Activated naive CD4-positive, alpha-beta T cell treated with anti-CD3 and anti-CD28 coated beads, Interleukin-2, amount 50 U/mL, for 24 hours (primary cell): ENCODE results near the gene ACTN3.

Experiments
- H3K27ac Mint-ChIP-seq: one replicate; pipeline ENCODE4 v1.8.0; 2021; ENCODE audit warnings: mild to moderate bottlenecking, mixed read lengths
- H3K27me3 Mint-ChIP-seq: one replicate; pipeline ENCODE4 v1.8.0; 2021; ENCODE audit warnings: mixed read lengths
- H3K36me3 Mint-ChIP-seq: one replicate; pipeline ENCODE4 v1.8.0; 2021; ENCODE audit warnings: mixed read lengths
- H3K4me1 Mint-ChIP-seq: one replicate; pipeline ENCODE4 v1.8.0; 2021; ENCODE audit warnings: mixed read lengths
- H3K4me3 Mint-ChIP-seq: one replicate; pipeline ENCODE4 v1.8.0; 2021; ENCODE audit warnings: mild to moderate bottlenecking, mixed read lengths
- H3K9me3 Mint-ChIP-seq: one replicate; pipeline ENCODE4 v1.8.0; 2021; ENCODE audit warnings: mixed read lengths

ACTN3 gene

DNA sequence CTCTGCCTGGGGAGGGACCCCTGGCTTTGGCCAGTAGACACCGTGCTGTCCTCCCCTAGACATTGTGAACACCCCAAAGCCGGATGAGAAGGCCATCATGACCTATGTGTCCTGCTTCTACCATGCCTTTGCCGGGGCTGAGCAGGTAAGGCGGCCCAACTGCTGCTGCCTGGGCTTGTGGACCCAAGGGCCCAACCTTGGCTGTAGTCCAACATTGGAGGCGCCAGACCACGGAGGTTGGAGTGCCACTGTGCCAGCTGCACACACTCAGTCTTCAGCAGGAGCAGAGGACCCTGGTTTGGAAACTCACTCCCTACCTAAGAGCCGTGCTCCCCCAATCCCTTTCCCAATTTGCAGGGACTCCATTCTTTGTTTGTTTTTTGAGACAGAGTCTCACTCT, 9.4 kb downstream of the ACTN3 start:
- H3K4me1 Mint-ChIP-seq = peaks cover 6% of the 10 kb centered on the region
- H3K27ac Mint-ChIP-seq = no peak overlapping the region
- no peak overlapping the region for H3K4me3 Mint-ChIP-seq
- H3K9me3 Mint-ChIP-seq = no peaks in the 10 kb centered on the region
- peaks cover 4% of the 10 kb centered on the region for H3K27me3 Mint-ChIP-seq
- H3K36me3 Mint-ChIP-seq = no peaks in the 10 kb centered on the region

DNA sequence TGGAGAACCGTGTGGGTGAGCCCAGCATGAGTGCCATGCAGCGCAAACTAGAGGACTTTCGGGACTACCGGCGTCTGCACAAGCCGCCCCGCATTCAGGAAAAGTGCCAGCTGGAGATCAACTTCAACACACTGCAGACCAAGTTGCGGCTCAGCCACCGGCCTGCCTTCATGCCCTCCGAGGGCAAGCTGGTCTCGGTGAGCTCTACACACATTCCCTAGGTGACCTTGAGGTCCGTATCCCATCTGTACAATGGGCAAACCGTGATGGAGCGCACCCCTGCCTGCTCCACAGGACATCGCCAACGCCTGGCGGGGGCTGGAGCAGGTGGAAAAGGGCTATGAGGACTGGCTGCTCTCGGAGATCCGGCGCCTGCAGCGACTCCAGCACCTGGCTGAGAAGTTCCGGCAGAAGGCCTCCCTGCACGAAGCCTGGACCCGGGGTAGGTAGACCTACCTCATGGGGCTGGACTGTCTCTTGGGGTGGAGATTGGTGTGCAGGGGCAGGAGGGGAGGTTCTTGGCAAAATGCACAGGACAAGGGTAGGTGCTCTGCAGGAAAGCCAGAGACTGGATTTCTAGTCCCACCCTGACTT, 11.1 kb downstream of the ACTN3 start:
- Mint-ChIP-seq H3K9me3 (no peaks in the 10 kb centered on the region), H3K4me3 (no peak overlapping the region), H3K36me3 (no peaks in the 10 kb centered on the region), H3K27ac (no peak overlapping the region), H3K4me1 (peaks cover 6% of the 10 kb centered on the region), H3K27me3 (peaks cover 4% of the 10 kb centered on the region)

DNA sequence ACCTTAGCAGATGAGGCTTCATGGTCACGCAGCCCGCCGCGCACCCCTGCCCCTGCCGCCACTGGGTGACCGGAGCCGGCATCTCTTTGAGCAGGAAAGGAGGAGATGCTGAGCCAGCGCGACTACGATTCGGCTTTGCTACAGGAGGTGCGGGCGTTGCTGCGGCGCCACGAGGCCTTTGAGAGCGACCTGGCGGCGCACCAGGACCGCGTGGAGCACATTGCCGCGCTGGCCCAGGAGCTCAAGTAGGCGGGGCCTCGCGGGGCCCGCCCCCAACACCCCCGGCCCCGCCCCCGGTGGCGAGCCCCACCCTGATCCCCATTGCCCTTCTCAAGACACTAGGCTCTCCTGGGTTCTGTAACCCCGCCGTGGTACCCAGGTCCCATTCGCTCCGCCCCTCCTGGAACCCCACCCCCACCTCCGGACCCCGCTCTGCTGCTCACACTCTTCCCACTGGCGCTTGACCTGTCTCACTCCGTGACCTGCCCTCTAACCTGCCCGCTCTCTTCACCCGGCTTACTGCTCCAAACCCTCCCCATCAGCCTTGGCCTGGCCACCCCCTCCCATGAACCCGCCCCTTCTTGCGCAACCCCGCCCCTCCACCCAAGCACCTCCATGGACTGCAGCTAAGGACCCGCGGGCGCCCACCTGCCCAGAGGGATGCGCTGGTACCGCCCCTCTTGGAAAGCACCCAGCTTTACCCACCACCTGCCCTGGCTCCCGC, 12.6 kb downstream of the ACTN3 start:
- Mint-ChIP-seq H3K27me3 (peaks cover 4% of the 10 kb centered on the region), H3K36me3 (no peaks in the 10 kb centered on the region), H3K27ac (no peak overlapping the region), H3K9me3 (no peaks in the 10 kb centered on the region), H3K4me3 (peak overlapping the region; percentile 51), H3K4me1 (peaks cover 6% of the 10 kb centered on the region)

DNA sequence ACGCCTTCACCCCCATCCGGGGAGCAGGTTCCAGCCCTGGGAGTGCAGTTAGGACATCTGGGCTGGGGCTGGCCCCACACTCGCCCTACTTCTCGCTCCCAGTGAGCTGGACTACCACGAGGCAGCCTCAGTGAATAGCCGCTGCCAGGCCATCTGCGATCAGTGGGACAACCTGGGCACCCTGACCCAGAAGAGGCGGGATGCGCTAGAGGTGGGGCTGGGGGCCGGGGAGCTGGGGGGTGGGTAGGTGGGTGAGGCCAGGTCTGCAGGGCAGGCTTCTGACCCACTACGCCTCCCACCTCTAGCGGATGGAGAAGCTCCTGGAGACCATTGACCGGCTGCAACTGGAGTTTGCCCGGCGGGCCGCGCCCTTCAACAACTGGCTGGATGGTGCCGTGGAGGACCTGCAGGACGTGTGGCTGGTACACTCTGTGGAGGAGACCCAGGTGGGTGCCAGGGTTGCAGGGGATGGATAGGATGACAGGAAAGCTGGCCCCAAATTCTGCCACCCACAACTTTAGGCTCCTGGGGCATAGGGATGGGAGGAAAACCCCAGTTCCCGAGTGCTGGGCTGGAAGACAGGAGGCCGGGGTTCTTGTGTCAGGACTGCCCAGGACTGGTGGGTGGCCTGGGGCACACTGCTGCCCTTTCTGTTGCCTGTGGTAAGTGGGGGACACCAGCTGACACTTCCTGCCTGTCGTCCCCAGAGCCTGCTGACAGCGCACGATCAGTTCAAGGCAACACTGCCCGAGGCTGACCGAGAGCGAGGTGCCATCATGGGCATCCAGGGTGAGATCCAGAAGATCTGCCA, 13.4 kb downstream of the ACTN3 start:
- Mint-ChIP-seq H3K4me3 (no peak overlapping the region), H3K27me3 (peaks cover 4% of the 10 kb centered on the region), H3K9me3 (no peaks in the 10 kb centered on the region), H3K36me3 (no peaks in the 10 kb centered on the region), H3K27ac (no peak overlapping the region), H3K4me1 (peaks cover 6% of the 10 kb centered on the region)

DNA sequence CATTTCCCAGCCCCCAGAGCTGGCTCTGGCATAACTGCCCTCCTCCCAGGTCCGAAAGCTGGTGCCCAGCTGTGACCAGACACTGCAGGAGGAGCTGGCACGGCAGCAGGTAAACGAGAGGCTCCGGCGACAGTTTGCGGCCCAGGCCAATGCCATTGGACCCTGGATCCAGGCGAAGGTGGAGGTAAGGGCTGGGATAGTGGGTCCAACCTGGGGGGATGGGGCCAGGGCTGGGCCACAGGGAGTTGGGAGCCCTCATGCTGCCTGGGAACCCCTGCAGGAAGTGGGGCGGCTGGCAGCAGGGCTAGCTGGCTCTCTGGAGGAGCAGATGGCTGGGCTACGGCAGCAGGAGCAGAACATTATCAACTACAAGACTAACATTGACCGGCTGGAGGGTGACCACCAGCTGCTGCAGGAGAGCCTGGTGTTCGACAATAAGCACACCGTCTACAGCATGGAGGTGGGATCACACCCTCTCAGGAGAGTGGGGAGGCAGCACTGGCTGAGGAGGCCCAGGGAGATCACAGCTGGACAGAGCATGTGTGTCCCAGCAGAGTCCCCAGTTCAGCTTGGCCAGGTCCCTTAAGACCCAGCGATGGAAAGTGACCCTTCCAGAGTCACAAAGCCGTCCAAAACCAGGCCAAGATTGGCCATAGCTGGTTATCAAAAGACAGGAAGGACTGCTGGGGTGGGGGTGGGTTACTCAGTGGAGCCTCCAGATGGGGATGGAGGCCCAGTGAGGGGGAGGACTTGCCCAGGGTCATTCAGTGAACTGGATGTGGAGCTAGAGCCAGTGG, 14.7 kb downstream of the ACTN3 start:
- H3K4me1 Mint-ChIP-seq = peaks cover 6% of the 10 kb centered on the region
- peaks cover 4% of the 10 kb centered on the region for H3K27me3 Mint-ChIP-seq
- H3K4me3 Mint-ChIP-seq = no peak overlapping the region
- H3K27ac Mint-ChIP-seq = no peak overlapping the region
- H3K36me3 Mint-ChIP-seq = peaks cover 1% of the 10 kb centered on the region
- H3K9me3 Mint-ChIP-seq = no peaks in the 10 kb centered on the region

DNA sequence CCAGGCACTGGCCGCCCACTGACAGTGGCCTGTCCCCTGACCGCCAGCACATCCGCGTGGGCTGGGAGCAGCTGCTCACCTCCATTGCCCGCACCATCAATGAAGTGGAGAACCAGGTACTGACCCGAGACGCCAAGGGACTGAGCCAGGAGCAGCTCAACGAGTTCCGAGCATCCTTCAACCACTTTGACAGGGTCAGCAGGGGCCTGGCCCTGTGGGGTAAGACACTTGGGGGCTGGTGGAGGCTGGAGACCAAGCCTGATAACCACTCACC, 15.2 kb downstream of the ACTN3 start:
- no peak overlapping the region for H3K4me3 Mint-ChIP-seq
- H3K27ac Mint-ChIP-seq = no peak overlapping the region
- H3K27me3 Mint-ChIP-seq = peaks cover 4% of the 10 kb centered on the region
- H3K9me3 Mint-ChIP-seq = no peaks in the 10 kb centered on the region
- peaks cover 6% of the 10 kb centered on the region for H3K4me1 Mint-ChIP-seq
- H3K36me3 Mint-ChIP-seq = peaks cover 1% of the 10 kb centered on the region

DNA sequence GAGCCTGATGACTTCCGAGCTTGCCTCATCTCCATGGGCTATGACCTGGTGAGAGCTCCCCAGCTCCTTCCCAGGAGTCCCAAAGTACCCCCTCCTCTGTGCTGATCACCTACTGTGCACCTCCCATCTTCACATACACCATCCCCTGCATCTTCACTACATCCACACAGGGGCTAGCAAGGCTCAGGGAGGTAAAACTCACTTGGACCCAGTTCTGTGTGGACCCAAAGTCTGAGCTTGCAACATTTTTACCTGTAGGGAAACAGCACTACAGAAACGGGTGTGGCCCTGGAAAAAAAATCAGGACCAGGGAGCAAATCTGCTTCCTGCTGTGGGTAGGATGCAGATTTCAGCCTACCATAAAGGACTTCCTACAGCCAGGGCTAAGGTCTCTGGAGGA, 15.6 kb downstream of the ACTN3 start:
- Mint-ChIP-seq H3K36me3 (peaks cover 1% of the 10 kb centered on the region), H3K27me3 (peaks cover 4% of the 10 kb centered on the region), H3K27ac (no peak overlapping the region), H3K4me1 (peaks cover 8% of the 10 kb centered on the region), H3K9me3 (no peaks in the 10 kb centered on the region), H3K4me3 (no peak overlapping the region)

DNA sequence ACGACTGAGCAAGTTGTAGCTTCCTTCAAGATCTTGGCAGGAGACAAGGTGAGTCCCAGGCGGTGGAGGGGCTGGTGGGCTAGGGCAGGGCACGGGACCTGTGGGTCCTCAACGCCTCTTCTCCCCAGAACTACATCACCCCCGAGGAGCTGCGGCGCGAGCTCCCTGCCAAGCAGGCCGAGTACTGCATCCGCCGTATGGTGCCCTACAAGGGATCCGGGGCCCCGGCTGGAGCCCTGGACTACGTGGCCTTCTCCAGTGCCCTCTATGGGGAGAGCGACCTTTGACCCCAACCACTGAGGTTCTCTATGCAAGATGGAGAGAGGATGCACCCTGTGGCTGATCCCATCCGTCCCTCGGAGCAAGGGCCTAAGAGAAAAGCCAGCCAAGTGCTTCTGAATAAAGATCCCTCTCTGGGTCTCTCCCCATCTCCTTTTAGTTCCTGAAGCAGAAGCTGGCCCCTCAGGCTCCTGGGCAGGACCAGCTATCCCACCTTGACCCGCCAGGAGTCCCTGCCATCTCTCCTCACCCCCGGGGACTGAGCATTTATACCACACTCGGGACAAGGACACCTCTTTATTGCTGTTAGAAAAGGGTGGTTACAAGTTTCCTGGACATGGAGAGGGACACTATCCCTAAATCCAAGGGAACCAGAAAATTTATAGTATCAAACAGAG, 16.3 kb downstream of the ACTN3 start:
- H3K4me3 Mint-ChIP-seq = no peak overlapping the region
- no peak overlapping the region for H3K27ac Mint-ChIP-seq
- no peaks in the 10 kb centered on the region for H3K9me3 Mint-ChIP-seq
- peaks cover 15% of the 10 kb centered on the region for H3K4me1 Mint-ChIP-seq
- peaks cover 4% of the 10 kb centered on the region for H3K27me3 Mint-ChIP-seq
- H3K36me3 Mint-ChIP-seq = peaks cover 1% of the 10 kb centered on the region

DNA sequence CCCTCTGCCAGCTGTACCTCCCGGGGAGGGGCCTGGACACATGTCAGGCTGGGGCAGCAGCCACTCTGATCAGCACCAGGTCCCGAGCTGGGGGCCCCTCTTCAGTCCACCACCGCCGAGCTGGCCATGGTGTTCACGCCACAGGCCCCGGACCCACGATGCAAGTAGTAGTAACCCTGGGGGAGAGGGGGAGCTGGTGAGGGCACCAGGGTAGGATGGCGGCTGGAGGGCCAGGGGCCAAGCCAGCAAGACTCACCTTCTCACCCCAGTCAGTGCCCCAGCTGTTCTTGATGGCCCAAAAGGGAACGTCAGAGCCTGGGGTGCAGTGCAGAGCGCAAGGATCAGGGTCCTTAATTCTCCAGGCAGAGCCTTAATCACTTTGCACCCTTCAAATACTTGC, 17.1 kb downstream of the ACTN3 start:
- Mint-ChIP-seq H3K27me3 (peaks cover under 1% of the 10 kb centered on the region), H3K4me3 (no peak overlapping the region), H3K27ac (no peak overlapping the region), H3K36me3 (peaks cover 1% of the 10 kb centered on the region), H3K4me1 (peaks cover 17% of the 10 kb centered on the region), H3K9me3 (no peaks in the 10 kb centered on the region)

DNA sequence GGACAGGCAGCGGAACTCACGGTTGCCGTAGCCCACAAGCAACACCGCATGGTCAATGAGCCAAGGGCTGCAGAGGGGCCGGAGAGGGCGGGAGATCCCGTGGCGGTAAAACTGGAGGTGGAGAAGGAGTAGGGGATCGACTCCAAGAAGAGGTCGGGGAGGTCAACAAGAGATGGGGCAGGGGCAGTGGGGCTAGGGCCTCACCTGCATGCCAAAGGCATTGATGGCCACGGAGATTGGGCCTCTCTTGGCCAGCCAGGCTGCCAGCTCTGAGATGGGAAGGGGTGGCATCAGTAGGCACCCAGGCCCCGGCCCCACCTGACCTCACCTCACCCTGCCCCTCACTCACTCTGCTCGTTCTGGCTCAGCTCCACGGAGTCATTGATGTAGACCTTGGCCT, 17.8 kb downstream of the ACTN3 start:
- Mint-ChIP-seq H3K4me3 (no peak overlapping the region), H3K27ac (no peak overlapping the region), H3K9me3 (no peaks in the 10 kb centered on the region), H3K4me1 (peaks cover 14% of the 10 kb centered on the region), H3K36me3 (peaks cover 1% of the 10 kb centered on the region), H3K27me3 (no peaks in the 10 kb centered on the region)

DNA sequence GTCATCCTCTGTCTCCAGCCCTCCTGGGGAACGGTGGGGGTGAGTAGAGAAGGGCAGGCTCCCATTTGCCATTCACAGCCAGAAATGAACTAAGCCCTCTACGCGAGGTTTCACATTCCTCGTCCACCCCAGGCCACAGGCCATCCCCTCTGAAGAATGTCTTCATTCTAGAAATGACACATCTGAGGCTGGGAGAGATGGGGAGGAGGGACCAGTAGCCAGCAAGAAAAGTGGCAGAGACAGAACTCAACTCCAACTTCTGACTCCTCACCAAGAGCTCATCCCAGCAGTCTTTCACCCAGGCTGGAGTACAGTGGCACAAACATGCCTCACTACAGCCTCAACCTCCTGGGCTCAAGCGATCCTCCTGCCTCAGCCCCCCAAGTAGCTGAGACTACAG, 18.3 kb downstream of the ACTN3 start:
- Mint-ChIP-seq H3K4me1 (peaks cover 14% of the 10 kb centered on the region), H3K36me3 (peaks cover 1% of the 10 kb centered on the region), H3K27ac (no peak overlapping the region), H3K9me3 (no peaks in the 10 kb centered on the region), H3K4me3 (no peak overlapping the region), H3K27me3 (no peaks in the 10 kb centered on the region)

DNA sequence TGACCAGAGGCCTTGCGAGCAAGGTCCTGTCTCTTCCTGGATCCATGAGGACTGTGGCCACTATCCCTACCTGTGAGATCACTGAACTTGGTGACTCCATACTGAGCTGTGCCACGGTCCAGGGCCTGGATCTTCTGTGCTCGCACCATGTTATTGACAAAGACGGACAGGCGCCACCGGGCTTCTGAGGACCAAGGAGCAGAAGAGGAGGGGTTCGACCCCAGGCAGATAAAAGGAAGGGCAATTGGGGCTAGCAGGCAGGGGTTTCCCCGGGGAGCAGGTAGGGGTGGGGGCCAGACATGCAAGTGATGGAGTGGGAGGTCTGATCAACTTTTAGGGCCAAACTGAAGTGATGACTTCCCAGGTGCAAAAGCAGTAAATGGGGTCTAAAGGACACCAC, 19.5 kb downstream of the ACTN3 start:
- peaks cover 14% of the 10 kb centered on the region for H3K4me1 Mint-ChIP-seq
- no peak overlapping the region for H3K27ac Mint-ChIP-seq
- H3K27me3 Mint-ChIP-seq = no peaks in the 10 kb centered on the region
- peak overlapping the region; percentile 8 for H3K4me3 Mint-ChIP-seq
- no peaks in the 10 kb centered on the region for H3K9me3 Mint-ChIP-seq
- H3K36me3 Mint-ChIP-seq = peaks cover 1% of the 10 kb centered on the region

DNA sequence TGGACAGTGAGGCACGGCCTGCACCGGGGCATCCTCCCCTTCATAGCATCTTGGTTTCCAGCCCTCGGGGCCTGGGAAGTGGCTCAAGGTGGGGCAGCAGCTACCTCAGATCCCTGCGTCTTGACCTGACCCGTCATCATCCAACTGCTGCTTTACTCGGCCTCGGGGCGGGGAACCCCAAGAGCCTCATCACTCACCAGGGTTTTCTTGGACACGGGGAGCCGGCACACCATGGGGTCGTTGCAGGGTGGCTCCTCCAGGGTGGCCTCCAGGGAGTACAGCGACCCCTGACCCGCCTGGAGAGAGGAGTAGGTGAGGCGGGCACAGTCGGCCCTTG, 21.1 kb downstream of the ACTN3 start:
- H3K4me3 Mint-ChIP-seq = peak overlapping the region; percentile 79
- H3K36me3 Mint-ChIP-seq = peaks cover 1% of the 10 kb centered on the region
- H3K9me3 Mint-ChIP-seq = no peaks in the 10 kb centered on the region
- no peak overlapping the region for H3K27ac Mint-ChIP-seq
- peaks cover 14% of the 10 kb centered on the region for H3K4me1 Mint-ChIP-seq
- H3K27me3 Mint-ChIP-seq = no peaks in the 10 kb centered on the region

DNA sequence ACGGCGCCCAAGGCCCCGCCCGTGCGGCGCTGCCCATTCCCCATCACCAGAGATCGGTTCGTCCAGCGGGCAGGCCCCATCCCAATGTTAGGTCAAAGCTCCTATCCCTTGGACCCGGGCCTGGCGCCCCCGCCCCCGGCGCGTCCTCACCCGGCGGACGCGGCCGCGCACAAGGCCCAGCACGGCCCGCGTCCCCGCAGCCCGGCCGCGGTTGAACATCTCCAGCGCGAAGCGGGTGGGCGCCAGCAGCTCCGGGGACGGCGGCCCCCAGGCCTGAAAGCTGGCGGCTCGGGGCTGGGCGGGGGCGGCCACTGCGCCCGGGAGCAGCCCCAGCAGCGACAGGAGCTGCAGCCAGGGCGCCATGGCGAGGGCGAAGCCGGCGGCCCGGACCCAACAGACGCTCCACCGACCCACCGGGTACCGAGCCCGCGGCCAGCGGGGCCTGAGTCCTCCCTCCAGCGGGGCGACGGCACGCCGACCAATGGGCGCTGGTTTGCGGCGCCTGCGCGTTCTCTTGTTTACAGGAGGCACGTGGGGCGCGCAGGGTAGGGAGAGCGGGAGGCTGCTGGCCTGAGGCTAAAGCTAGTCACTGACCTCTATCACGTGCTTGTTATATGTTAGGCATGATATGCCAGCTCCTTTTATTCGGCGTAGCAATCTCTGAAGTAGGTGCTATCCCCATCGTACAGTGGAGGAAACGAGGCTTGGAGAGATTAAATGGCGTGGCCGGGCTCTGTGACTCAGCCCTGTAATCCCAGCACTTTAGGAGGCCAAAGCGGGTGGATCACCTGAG, 21.6 kb downstream of the ACTN3 start, which contains the start of gene CTSF:
Gene CTSF (minus strand): TSS at position 483 of the 793 bp plus-strand sequence. CDS start 120 bp downstream, at position 363.
- H3K9me3 Mint-ChIP-seq = no peaks in the 10 kb centered on the region
- peak within 1 kb of the TSS; percentile 86 for H3K4me3 Mint-ChIP-seq
- H3K27me3 Mint-ChIP-seq = no peaks in the 10 kb centered on the region
- H3K4me1 Mint-ChIP-seq = peaks cover 14% of the 10 kb centered on the region
- peak within 1 kb of the TSS; percentile 78 for H3K27ac Mint-ChIP-seq
- H3K36me3 Mint-ChIP-seq = peaks cover 1% of the 10 kb centered on the region

DNA sequence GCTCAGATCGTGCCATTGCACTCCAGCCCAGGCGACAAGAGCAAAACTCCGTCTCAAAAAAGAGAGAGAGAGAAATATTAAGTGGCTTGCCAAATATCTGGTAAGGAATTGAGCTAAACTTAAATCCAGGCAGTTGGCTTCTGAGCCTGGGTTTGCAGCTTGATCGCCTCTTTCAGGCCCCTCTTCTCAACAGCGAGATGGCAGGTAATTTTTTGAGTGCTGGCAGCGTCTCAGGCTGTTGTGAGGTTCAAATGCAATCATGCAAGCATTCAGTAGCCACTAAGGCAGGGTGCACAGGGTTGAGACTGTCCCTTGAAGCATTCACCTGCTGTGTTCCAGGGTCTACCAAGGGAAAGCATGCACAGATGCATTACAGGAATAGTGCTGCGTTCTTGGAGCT, 22.4 kb downstream of the ACTN3 start:
- H3K4me3 Mint-ChIP-seq = no peak overlapping the region
- H3K27me3 Mint-ChIP-seq = no peaks in the 10 kb centered on the region
- H3K9me3 Mint-ChIP-seq = no peaks in the 10 kb centered on the region
- H3K27ac Mint-ChIP-seq = no peak overlapping the region
- peaks cover 1% of the 10 kb centered on the region for H3K36me3 Mint-ChIP-seq
- peaks cover 14% of the 10 kb centered on the region for H3K4me1 Mint-ChIP-seq
